Psoas muscle (tissue), 8 donors: ENCODE data around the gene KERA. TPM values are rescaled to one million over a fixed set of nuclear protein-coding genes. Genes with fewer than 3 reads are reported as not detected.

ENCODE experiments used
- ATAC-seq, 4 donors: fragments of 200-7000 bp; cut with Tn5 transposase; one replicate each; pipeline ENCODE4 v1.9.1; 2020; ENCODE audit warnings: moderate library complexity in 3 of 4, mild to moderate bottlenecking in 2 of 4
- DNase-seq, 2 donors: peaks; one replicate each; pipeline ENCODE4 v3.0.0-alpha.2; 2020
- H3K27ac ChIP-seq: fragments of 200-600 bp; one replicate; pipeline ENCODE4 v1.8.0; 2022
- H3K27me3 ChIP-seq, 3 donors: fragments of 200-600 bp in 1 of 3; one replicate each; pipeline versions ENCODE4 v1.6.1 to v1.8.0; 2013 to 2022; ENCODE audit warnings: low read length in 2 of 3, mild to moderate bottlenecking in 2 of 3, moderate library complexity in 1 of 3; ENCODE audit not compliant: insufficient read depth in 3 of 3
- H3K36me3 ChIP-seq, 2 donors: fragments of 200-600 bp in 1 of 2; one replicate each; pipeline versions ENCODE4 v1.6.1 to v1.8.0; 2013 to 2022; ENCODE audit warnings: low read depth in 1 of 2, mild to moderate bottlenecking in 1 of 2, moderate library complexity in 1 of 2; ENCODE audit not compliant: insufficient read depth in 1 of 2
- H3K4me1 ChIP-seq: fragments of 200-600 bp; one replicate; pipeline ENCODE4 v1.8.0; 2022
- H3K4me3 ChIP-seq: fragments of 200-600 bp; one replicate; pipeline ENCODE4 v1.8.0; 2022; ENCODE audit warnings: mild to moderate bottlenecking
- H3K9me3 ChIP-seq: fragments of 200-600 bp; one replicate; pipeline ENCODE4 v1.8.0; 2022
- CTCF ChIP-seq: fragments of 200-600 bp; IDR thresholded peaks from one replicate; pipeline ENCODE4 v1.8.0; 2022; ENCODE audit warnings: antibody characterized with exemption
- WGBS, 3 donors: extraction: QIAGEN DNeasy Blood & Tissue Kit; methylation state at CpG; one replicate each; pipeline versions ENCODE4 v1.1.6 to v1.1.7; 2013; 5-methylcytosine and 5-hydroxymethylcytosine counted together
- intact Hi-C, 2 donors: fragments of 100-400 bp; cut with DNase I; formaldehyde crosslinking; loops; one replicate each; pipeline versions ENCODE4 v1.11.0 to v1.14.2; 2022
- polyA plus RNA-seq, 3 donors: library from polyadenylated mRNA; stranded (reverse); fragments of 200-250 nt; gene quantifications; one replicate each; pipeline ENCODE4 v1.2.3, GENCODE V29; 2013
- total RNA-seq, 4 donors: library from RNA; stranded (reverse); fragmentation: NEBNext Ultra II Directional in 2 of 4; extraction: Animal tissue kit (Norgen Biotek cat#: 25700) in 2 of 4; gene quantifications; one replicate each; pipeline versions ENCODE4 v1.2.1 to v1.2.4, GENCODE V29; 2021 to 2023
- donor health status: healthy with polysubstance abuse.
- donor health status: DM: no; HTN: no; CAD: no; lungs with moderate emphysema.
- donor health status: Bipolar disorder and iron deficiency.
- donor health status: healthy.
- donor health status: DM: yes; HTN: yes; CAD: no.
- donor health status: DM: no; HTN: no; CAD: no.
- donor health status: DM: no; HTN: no; CAD: no.
- donor health status: DM: yes; HTN: yes; CAD: no.

KERA gene
- total and polyA plus RNA-seq, 7 donors, result 0.17 TPM; not detected in 6

GRCh38 chr12:91103624-91104023 is 45.8 kb upstream of the KERA start:
- 70 to 78% (median 74%) methylated on average over 1 of the region's 1 CpG for WGBS, 3 donors
- no peaks in the 10 kb centered on the region for H3K4me1 ChIP-seq
- ATAC-seq (no peak), DNase-seq (no peak)
- no peak for TF ChIP-seq CTCF
- H3K27me3 ChIP-seq, result no peaks in the 10 kb centered on the region
- intact Hi-C loops, result no loop called here
- H3K36me3 ChIP-seq, result no peaks in the 10 kb centered on the region
- H3K9me3 ChIP-seq, result no peaks in the 10 kb centered on the region
- H3K4me3 ChIP-seq, result no peak overlapping the region
- no peak overlapping the region for H3K27ac ChIP-seq

GRCh38 chr12:91103101-91103500 is 45.3 kb upstream of the KERA start:
- Histone ChIP-seq H3K27ac (no peak overlapping the region), H3K36me3 (no peaks in the 10 kb centered on the region), H3K27me3 (no peaks in the 10 kb centered on the region), H3K4me1 (no peaks in the 10 kb centered on the region), H3K9me3 (no peaks in the 10 kb centered on the region), H3K4me3 (no peak overlapping the region)
- DNase-seq (no peak), ATAC-seq (no peak)
- TF ChIP-seq CTCF, result no peak
- intact Hi-C loops, result no loop called here

- H3K36me3 ChIP-seq, result no peaks in the 10 kb centered on the region
- TF ChIP-seq CTCF, result no peak
- ATAC-seq, result no peak
- intact Hi-C loops, result no loop called here
- DNase-seq, result no peak
- 85 to 87% (median 86%) methylated on average over 2 of the region's 2 CpGs for WGBS, 3 donors
- H3K27ac ChIP-seq, result no peak overlapping the region
- no peaks in the 10 kb centered on the region for H3K9me3 ChIP-seq
- H3K4me3 ChIP-seq, result no peak overlapping the region
- no peaks in the 10 kb centered on the region for H3K4me1 ChIP-seq
- no peaks in the 10 kb centered on the region for H3K27me3 ChIP-seq
Measured at GRCh38 chr12:91100906-91101305, 43.1 kb upstream of the KERA start.

- DNase-seq, result no peak
- Histone ChIP-seq H3K4me3 (no peak overlapping the region), H3K9me3 (no peaks in the 10 kb centered on the region), H3K36me3 (no peaks in the 10 kb centered on the region), H3K27ac (no peak overlapping the region), H3K27me3 (no peaks in the 10 kb centered on the region), H3K4me1 (no peaks in the 10 kb centered on the region)
- TF ChIP-seq CTCF, result no peak
- no peak for ATAC-seq
- 72 to 78% (median 75%) methylated on average over 2 of the region's 2 CpGs for WGBS, 3 donors
- intact Hi-C loops, result no loop called here
Measured at GRCh38 chr12:91099836-91100235, 42.0 kb upstream of the KERA start.

- DNase-seq (no peak), ATAC-seq (no peak)
- Histone ChIP-seq H3K27me3 (no peaks in the 10 kb centered on the region), H3K36me3 (no peaks in the 10 kb centered on the region), H3K9me3 (no peaks in the 10 kb centered on the region), H3K4me3 (no peak overlapping the region), H3K27ac (no peak overlapping the region), H3K4me1 (no peaks in the 10 kb centered on the region)
- WGBS, 3 donors, result 48 to 50% (median 49%) methylated on average over 2 of the region's 2 CpGs
- no peak for TF ChIP-seq CTCF
- intact Hi-C loops, result no loop called here
Measured at GRCh38 chr12:91099341-91099740, 41.5 kb upstream of the KERA start.
